IPS-18c (cell line): ENCODE results near the gene HIRA.
"Not testable (repeated sequence)": the region's sequence is repeated elsewhere in the genome, so short reads cannot be mapped to it uniquely, and the experiment has no call there.

Experiments
- H3K4me3 ChIP-seq: 2 replicates; pipeline ENCODE4 v1.7.0; 2013; ENCODE audit warnings: low read depth, mild to moderate bottlenecking, low read length, moderate library complexity; ENCODE audit not compliant: insufficient read depth
- H3K9me3 ChIP-seq: one replicate; pipeline ENCODE4 v1.6.1; 2013; ENCODE audit warnings: mild to moderate bottlenecking, low read length, moderate library complexity; ENCODE audit not compliant: control insufficient read depth, insufficient read depth

Gene HIRA

GRCh38 chr22:19336133-19337075 lies 95.1 kb downstream of the HIRA start:
- no peak overlapping the region for H3K4me3 ChIP-seq
- no peaks in the 10 kb centered on the region for H3K9me3 ChIP-seq

- peaks cover 4% of the 10 kb centered on the region for H3K9me3 ChIP-seq
- no peak overlapping the region for H3K4me3 ChIP-seq
Measured at GRCh38 chr22:19331975-19332374, 99.6 kb downstream of the HIRA start.

GRCh38 chr22:19331474-19331873 lies 100.1 kb downstream of the HIRA start:
- H3K9me3 ChIP-seq = peaks cover 4% of the 10 kb centered on the region
- no peak overlapping the region for H3K4me3 ChIP-seq

- Histone ChIP-seq H3K4me3 (no peak overlapping the region), H3K9me3 (peaks cover 4% of the 10 kb centered on the region)
Measured at GRCh38 chr22:19330865-19331418, 100.6 kb downstream of the HIRA start.

- not testable (repeated sequence) for H3K9me3 ChIP-seq
Measured at GRCh38 chr22:19330205-19330604, 101.3 kb downstream of the HIRA start.

GRCh38 chr22:19329454-19329853 lies 102.1 kb downstream of the HIRA start:
- Histone ChIP-seq H3K9me3 (peaks cover 4% of the 10 kb centered on the region), H3K4me3 (no peak overlapping the region)

More at GRCh38 chr22:19330205-19330604, 101.3 kb downstream of the HIRA start:
- not testable (repeated sequence) for H3K4me3 ChIP-seq

DNA sequence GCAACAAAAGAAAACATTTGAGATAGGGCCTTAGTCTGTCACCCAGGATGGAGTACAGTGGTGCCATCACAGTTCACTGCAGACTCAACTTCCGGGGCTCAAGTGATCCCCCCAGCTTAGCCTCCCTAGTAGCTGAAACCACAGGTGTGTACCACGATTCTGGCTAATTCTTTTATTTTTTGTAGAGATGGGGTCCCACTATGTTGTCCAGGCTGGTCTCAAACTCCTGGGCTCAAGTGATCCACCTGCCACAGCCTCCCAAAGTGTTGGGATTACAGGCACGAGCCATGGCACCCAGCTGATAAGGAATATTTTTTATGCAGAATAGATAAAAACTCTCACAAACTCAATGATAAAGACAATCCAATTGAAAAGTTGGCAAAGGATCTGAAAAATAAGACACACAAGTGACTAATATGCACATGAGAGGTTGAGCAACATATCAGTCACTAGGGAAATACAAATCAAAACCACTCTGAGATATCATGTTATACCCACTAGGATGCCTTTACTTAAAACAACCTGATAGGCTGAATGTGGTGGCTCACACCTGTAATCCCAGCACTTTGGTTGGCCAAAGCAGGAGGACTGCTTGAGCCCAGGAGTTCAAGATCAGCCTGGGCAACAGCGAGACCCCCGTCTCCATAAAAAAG lies 106.1 kb downstream of the HIRA start:
- Histone ChIP-seq H3K9me3 (peaks cover 4% of the 10 kb centered on the region), H3K4me3 (no peak overlapping the region)

DNA sequence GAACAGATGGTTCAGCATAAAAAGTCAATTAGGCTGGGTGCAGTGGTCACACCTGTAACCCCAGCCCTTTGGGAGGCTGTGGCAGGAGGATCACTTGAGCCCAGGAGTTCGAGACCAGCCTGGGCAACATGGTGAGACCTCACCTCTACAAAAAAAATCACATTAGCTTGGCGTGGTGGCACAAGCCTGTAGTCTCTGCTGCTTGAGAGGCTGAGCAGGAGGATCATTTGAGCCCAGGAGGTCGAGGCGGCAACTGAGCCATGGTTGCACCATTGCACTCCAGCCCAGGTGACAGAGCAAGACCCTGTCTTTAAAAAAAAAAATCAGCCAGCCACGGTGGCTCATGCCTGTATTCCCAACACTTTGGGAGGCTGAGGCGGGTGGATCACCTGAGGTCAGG lies 108.1 kb downstream of the HIRA start:
- not testable (repeated sequence) for H3K9me3 ChIP-seq, H3K4me3 ChIP-seq

DNA sequence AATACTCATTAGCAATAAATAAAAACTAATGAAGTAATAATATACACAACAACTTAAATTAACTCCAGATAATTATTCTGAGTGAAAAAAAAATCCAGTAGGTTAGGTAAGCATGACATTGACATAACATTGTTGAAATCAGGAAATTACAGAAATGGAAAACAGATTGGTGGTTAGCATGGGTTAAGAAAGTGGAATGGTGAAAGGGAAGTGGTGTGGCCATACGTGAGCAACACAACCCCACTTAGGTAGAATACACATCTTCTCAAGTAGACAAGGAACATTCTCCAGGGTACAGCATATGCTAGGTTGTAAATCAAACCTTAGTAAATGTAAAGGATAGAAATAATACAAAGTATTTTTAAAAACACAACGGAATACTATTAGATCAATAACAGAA lies 109.8 kb downstream of the HIRA start:
- no peak overlapping the region for H3K4me3 ChIP-seq
- peaks cover 2% of the 10 kb centered on the region for H3K9me3 ChIP-seq

GRCh38 chr22:19320136-19320535 lies 111.4 kb downstream of the HIRA start:
- H3K9me3 ChIP-seq, H3K4me3 ChIP-seq: not testable (repeated sequence)

DNA sequence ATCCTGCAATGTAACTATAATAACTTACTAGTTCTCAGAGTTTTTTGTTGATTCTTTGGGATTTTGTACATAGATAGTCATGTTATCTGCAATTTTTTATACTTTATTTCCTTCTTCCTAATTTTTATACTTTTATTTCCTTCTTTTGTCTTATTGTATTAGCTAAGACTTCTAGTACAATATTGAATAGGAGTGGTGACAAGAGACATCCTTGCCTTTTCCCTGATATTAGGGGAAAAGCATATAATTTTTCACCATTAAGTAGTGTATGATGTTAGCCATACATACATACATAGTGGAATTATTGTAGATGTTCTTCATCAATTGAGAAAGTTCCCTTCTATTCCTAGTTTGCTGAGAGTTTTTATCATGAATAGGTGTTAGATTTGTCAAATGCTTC lies 112.3 kb downstream of the HIRA start:
- Histone ChIP-seq H3K4me3 (no peak overlapping the region), H3K9me3 (peaks cover 2% of the 10 kb centered on the region)

DNA sequence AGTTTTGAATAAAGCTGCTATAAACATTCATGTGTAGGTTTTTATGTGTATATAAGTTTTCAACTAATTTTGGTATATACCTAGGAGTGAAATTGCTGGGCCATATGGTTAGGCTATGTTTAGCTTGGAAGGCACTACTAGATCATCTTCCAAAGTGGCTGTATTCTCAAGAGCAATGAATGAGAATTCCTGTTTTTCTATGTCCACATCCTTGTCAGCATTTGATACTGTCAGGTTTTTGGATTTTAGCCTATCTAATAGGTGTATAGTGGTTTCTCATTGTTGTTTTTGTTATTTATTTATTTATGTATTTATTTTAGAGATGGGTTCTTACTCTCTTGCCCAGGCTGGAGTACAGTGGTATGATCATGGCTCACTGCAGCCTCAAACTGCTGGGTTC lies 113.7 kb downstream of the HIRA start:
- H3K9me3 ChIP-seq = peaks cover 2% of the 10 kb centered on the region
- no peak overlapping the region for H3K4me3 ChIP-seq

DNA sequence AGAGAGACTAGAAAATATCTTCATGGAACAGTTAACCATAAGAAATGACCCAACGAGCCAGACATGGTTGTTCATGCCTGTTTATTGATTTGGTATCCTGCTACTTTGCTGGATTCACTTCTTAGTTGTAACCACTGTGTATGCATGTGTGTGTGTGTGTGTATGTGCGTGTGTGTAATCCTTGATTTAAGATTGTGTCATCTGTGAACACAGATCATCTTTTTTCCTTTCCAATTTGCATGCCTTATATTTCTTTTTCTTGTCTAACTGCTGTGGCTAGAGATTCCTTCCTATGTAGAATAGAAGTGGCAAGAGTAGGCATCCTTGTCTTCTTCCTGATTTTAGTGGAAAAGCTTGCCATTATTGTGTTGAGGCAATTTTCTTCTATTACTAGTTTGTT lies 123.7 kb downstream of the HIRA start:
- no peak overlapping the region for H3K4me3 ChIP-seq
- no peaks in the 10 kb centered on the region for H3K9me3 ChIP-seq

- H3K9me3 ChIP-seq, H3K4me3 ChIP-seq: not testable (repeated sequence)
Measured at GRCh38 chr22:19306535-19306934, 125.0 kb downstream of the HIRA start.

- H3K4me3 ChIP-seq = no peak overlapping the region
Measured at GRCh38 chr22:19304547-19304946, 127.0 kb downstream of the HIRA start.

GRCh38 chr22:19303785-19304184 lies 127.7 kb downstream of the HIRA start:
- no peak overlapping the region for H3K4me3 ChIP-seq
- H3K9me3 ChIP-seq = no peaks in the 10 kb centered on the region

More at GRCh38 chr22:19304547-19304946, 127.0 kb downstream of the HIRA start:
- no peaks in the 10 kb centered on the region for H3K9me3 ChIP-seq

DNA sequence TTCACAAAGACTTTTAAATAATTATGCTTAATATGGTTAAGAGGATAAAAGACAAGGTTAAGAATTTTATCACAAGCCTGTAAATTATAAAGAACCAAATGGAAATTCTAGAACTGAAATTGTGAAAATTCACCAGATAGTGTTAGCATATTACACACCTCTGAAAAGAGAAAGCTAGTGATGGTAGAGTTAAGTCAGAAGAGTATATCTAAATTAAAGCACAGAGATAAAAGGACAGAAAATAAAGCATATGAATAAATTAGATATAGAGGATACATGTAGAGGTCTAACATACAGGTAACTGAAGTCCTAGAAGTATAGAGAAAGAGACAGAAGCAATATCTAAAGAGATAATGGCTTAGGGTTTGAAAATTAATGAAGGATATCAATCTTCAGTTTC lies 135.8 kb downstream of the HIRA start:
- Histone ChIP-seq H3K4me3 (no peak overlapping the region), H3K9me3 (no peaks in the 10 kb centered on the region)
